HG03565 (cell line): ENCODE results near the gene CRTAC1.

Experiments
- ATAC-seq: cut with Tn5 transposase; IDR thresholded peaks from one replicate; pipeline ENCODE4 v1.9.1; 2021; ENCODE audit warnings: mild to moderate bottlenecking, moderate library complexity; ENCODE audit not compliant: unreplicated experiment

CRTAC1 gene

GRCh38 chr10:97901381-97901780, 129.0 kb downstream of the CRTAC1 start:
- ATAC-seq, result no peak

- no peak for ATAC-seq
These were observed 132.0 kb downstream of the CRTAC1 start for GRCh38 chr10:97898429-97898828.

GRCh38 chr10:97896756-97897358, 133.6 kb downstream of the CRTAC1 start:
- no peak for ATAC-seq

DNA sequence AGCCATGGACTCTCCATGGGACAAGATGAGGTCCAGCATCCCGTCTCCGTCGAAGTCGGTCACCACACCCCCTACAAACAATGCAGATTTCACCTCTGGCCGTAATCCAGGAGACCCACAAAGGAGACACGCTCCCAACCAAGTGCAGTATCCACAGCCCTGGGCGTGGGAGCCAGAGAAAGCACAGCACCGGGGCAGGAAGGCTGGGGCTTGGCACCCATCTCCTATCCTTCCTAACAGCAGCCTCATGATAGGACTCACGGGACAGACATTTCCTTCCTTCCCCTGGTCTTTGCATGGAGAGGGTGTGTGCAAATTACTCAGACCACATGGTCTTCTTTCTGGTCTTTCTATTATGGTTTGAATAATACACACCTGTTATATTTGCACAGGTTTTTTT, 134.5 kb downstream of the CRTAC1 start:
- ATAC-seq, result no peak

- ATAC-seq, result no peak
These were observed 135.3 kb downstream of the CRTAC1 start for GRCh38 chr10:97895084-97895483.

GRCh38 chr10:97894092-97894491, 136.3 kb downstream of the CRTAC1 start:
- no peak for ATAC-seq

- ATAC-seq, result no peak
These were observed 137.5 kb downstream of the CRTAC1 start for GRCh38 chr10:97892939-97893338.

GRCh38 chr10:97892506-97892905, 137.9 kb downstream of the CRTAC1 start:
- ATAC-seq, result no peak

GRCh38 chr10:97891497-97892167, 138.8 kb downstream of the CRTAC1 start:
- no peak for ATAC-seq

DNA sequence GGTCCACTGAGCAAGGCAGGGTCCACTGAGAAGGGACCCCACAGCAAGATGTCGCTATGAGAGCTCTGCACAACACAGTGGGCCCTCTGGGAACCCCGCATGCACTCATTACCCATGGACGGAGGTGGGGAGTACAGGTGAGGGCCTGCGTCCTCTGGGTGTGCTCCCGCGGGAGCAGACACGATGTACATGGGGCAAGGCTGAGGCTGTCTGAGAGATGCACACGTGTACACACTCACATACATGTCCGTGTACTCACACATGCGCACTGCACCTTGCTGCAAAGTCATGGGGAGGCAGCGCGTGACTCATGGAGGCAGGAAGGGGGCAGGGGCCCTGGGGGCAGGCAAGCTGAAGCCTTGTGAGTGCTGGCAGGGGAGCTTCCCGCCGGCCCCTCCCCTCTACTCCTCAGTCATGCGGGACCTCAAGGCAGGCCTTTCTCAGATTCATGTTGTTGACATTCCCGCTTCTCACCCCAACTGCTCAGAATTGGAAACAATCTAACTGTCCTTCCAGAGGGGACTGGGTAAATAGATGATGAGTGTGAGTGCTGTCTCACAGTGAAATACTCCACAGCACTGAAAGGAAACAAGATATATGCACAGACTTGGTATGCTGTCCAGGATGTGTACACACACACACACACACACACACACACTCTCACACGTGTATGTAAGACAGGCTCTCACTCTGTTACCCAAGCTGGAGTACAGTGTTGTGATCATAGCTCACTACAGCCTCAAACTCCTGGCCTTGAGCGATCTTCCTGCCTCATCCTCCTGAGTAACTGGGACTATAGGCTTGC, 140.8 kb downstream of the CRTAC1 start:
- ATAC-seq, result no peak

DNA sequence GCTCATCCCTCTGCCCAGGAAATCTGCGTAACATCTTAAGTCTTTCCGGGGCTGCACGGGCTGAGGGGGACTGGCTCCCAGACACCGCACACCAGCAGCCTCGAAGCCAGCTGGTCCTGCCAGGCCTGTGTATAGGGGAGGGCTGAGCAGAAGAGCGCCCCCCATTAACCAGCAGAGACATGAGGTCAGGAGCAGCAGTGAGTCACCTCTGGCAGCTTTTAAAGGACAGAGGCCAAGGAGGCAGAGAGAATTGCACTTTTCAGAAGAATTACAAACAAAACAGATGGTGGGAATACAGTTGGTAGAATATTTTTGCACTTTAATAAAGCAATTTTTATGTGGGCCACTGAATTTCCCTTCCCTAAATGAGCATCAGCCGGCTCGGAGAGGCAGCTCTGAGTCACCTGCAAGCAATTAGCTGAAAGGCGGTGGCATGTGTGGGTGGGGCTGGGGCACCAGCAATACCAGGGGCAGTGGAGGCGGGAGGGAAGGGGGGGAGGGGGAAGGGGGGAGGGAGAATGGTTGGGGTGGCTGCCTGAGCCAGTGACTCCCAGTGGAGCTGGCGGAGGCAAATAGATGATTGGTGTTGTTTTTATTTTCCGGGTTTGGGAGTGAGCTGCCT, 141.7 kb downstream of the CRTAC1 start:
- no peak for ATAC-seq

GRCh38 chr10:97888134-97888533, 142.3 kb downstream of the CRTAC1 start:
- ATAC-seq, result no peak

DNA sequence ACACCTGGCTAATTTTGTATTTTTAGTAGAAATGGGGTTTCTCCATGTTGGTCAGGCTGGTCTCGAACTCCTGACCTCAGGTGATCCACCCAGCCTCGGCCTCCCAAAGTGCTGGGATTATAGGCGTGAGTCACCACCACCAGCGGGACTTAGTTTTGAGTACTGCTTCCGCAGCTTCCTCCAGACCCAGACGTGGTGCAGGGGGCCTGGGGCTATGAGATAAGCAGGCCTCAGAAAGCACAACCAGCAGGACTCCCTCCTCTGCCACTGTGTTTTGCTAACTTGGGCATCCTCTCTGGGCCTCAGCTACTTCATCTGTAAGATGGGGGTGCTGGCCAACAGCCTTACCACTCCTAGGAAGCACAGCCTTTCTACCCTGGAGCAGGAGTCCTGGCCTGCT, 143.0 kb downstream of the CRTAC1 start:
- ATAC-seq, result no peak

GRCh38 chr10:97886286-97886685, 144.1 kb downstream of the CRTAC1 start:
- ATAC-seq, result no peak

GRCh38 chr10:97883092-97883485, 147.3 kb downstream of the CRTAC1 start:
- ATAC-seq, result no peak

GRCh38 chr10:97882142-97883091, 148.0 kb downstream of the CRTAC1 start:
- ATAC-seq, result no peak

DNA sequence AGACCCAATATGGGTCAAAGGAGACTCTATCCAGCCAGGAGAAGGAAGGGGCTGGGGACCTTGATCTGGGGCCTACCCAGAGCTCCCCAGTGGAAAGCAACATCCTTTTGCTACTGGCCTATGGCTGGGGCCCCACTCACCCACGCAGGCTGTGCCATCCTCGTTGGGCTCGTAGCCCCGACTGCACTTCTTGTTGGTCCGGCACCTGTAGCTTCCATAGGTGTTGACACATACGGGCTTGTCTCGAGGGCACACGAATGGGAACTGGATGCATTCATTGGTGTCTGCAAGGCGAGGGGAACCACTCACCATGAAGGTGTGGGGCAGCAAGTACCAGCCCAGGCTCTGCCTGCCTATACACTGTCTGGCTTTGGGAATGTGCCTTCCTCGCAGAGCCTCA, 150.3 kb downstream of the CRTAC1 start:
- ATAC-seq, result no peak

DNA sequence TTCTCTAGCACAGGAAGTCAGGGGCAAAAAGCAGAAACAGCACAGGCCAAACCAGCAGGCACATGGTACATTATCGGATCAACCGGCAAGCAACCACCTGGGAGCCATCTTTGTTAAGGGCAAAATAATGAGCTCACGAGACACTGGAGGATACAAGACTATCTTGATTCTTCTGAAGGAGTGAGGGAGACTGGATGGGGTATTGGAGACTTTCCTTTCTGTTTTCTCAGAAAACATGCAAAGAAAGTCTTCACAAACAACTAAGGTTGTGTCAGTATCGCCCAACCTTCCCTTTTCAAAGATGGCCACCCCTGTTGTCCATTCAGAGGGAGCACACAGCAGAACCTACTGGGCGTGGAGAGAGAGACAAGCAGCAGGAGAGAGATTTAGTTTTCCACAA, 151.2 kb downstream of the CRTAC1 start:
- ATAC-seq, result no peak

DNA sequence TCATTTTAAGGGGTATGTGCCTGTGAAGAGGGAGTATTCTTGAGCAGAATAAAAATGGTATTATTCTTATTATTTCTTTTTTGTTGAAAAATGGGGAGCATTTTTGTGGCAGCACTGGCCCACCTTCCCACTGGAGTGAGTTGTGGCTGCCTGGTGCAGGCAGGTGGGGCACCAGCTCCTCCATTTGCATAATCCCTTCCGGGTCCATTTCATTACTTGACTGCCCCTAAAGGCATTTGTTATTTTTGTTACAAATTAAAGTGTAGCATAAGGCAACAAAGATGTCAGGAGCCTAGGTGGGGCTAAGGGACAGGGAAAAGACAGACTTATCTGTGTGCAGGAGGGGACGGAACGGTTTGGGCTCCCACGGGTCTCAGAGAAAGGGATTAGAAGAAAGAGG, 154.0 kb downstream of the CRTAC1 start:
- ATAC-seq, result no peak

DNA sequence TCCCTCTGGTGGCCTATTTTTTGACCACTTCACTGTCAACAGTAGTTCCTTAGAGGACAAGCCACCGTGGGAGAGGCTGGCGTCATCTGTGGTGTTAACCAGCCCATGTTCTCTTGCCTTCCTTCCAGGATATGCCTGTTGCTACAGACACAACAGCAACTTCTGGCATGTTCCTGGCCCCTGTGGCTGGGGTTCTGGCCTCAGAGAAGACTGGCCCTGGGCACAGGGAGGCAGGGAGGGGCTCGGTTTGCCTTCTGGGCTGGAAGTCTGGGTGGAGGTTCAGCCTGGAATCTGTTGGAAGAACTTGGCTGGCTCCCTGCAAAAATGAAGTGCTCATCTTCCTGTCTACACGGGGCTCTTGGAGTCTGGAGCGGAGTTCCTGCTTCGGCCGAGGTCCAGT, 155.0 kb downstream of the CRTAC1 start:
- no peak for ATAC-seq

- ATAC-seq, result no peak
These were observed 156.1 kb downstream of the CRTAC1 start for GRCh38 chr10:97874332-97874731.
